Head of caudate nucleus (tissue), 42 donors: ENCODE data around the gene ADPRH.
"Not testable (repeated sequence)": the region's sequence is repeated elsewhere in the genome, so short reads cannot be mapped to it uniquely, and the experiment has no call there.

ENCODE experiments used
- DNase-seq, 42 donors: peaks; one replicate each; pipeline versions ENCODE4 v3.0.0 to v3.0.0-alpha.2; 2020 to 2021; ENCODE audit warnings: mixed read lengths in 7 of 42
- intact Hi-C: fragments of 100-400 bp; cut with DNase I; formaldehyde crosslinking; loops from one replicate; pipeline ENCODE4 v1.15.0; 2022

ADPRH gene

GRCh38 chr3:119579366-119580066 lies at the start of gene ADPRH:
ADPRH (plus strand) TSS chr3:119579492; CDS start chr3:119582170, 2,678 bp downstream.
- intact Hi-C loops = no loop called here
- peak in 39 of 42 donors; percentile 16 to 68 (median 43) for DNase-seq

DNA sequence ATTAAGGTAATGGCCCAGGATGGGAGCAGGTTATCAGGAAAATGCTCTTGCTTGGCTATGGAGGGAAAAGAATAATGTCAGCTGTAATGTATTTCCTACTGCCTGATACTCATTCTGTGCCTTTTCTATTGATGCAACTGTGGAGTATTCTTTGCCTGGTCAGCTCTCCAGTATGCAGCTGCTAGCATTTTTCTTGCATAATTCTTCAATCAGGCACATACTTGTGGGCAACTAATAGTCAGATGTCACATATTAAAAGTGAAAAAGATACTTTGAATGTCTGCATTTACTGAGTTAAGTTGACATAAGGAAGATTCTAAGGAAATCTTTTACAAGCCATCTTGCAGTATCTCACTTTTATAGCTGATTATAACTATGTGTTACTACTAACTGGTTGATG lies 49.4 kb upstream of the ADPRH start:
- no peak for DNase-seq

DNA sequence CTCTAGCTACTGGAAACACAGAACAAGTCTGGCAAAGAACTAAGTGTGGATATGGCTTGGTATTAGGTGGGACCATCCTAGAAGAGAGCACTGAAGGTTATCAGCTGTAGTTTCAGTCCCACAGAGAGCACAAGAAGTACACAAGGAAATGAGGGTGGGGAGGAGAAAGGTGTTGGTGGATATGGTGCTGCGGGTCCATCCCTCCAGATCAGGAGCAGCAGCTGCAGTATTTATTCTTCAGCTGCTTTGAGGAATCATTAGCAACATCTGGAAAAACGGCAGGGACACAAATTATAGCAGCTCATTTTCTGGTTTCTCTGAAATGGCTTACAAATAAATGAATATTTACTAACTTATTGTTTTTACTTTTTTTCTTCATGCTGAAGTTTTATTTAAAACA lies 48.8 kb upstream of the ADPRH start:
- DNase-seq = no peak
- intact Hi-C loops = no loop called here

More for the DNA sequence above, 49.4 kb upstream of the ADPRH start:
- intact Hi-C loops = no loop called here

- intact Hi-C loops = no loop called here
- no peak for DNase-seq
Observed at GRCh38 chr3:119531151-119531550, 48.1 kb upstream of the ADPRH start.

GRCh38 chr3:119534296-119534695 lies 45.0 kb upstream of the ADPRH start:
- intact Hi-C loops = no loop called here
- no peak for DNase-seq

GRCh38 chr3:119536757-119537156 lies 42.5 kb upstream of the ADPRH start:
- intact Hi-C loops = no loop called here
- DNase-seq = no peak

DNA sequence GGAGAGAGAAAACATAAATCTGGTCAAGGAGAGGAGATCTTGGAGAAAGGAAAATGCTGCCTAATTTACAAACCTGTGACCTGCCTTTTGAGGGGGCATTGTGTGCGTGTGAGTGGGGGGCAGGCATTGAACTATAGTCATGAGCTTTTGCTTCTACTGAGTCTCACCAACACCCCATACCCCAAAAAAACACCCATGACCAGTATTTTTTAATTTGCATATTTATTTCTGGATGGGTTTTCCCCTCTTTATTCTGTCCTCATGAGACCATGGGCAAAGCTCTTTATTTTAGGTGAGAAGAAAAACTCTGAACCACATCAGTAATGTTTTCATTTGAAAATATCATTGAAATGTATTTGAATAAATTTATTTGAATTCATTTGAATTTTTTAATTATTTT lies 40.5 kb upstream of the ADPRH start:
- intact Hi-C loops = no loop called here
- no peak for DNase-seq

DNA sequence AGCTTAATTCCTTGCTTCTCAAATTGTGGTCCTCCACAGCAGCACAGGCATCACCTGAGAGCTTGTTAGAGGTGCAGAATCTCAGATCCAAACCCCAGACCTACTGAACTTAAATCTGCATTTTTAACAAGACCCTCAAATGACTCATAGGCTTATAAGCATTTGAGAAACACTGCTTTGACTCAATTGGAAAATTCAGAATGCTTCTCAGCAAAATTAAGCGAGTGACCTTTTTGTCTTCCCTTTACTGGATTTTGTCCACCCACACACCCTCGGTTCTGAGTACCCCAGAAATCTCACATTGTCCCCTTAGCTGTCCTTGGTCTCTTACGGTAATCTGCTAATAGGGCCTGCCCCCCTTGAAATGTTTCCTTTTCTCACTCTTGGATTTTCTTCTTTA lies 37.7 kb upstream of the ADPRH start:
- intact Hi-C loops = no loop called here
- DNase-seq = no peak

DNA sequence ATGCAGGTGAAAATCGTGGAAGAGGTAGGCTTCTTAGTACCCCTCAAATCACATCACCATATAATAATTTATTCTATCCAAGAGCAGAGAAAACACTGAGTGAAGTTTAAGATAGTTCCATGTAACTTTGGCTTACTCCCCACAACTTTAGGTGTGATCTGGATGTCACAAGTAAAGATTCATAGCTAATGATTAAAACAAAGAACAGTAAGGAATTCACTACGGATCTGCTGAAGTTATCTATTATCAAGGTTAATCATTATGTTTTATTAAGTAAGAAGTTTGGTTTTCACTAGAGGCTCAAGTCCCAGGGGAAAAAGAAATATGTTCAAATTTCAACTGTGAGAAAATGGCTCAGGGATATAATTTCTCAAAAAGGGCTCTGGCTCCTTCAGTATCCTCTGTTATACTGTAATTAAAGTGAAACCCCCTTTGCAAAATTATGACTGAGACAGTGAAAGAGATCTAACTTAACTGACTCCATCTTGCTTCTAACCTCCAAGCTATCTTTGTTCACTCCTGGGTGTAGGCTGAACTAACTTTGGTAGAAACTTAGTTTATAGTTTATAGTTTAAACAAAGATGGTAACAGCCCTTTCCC lies 37.0 kb upstream of the ADPRH start:
- no peak for DNase-seq
- intact Hi-C loops = no loop called here

- intact Hi-C loops = no loop called here
- DNase-seq = no peak
Observed at GRCh38 chr3:119543147-119543546, 36.1 kb upstream of the ADPRH start.

DNA sequence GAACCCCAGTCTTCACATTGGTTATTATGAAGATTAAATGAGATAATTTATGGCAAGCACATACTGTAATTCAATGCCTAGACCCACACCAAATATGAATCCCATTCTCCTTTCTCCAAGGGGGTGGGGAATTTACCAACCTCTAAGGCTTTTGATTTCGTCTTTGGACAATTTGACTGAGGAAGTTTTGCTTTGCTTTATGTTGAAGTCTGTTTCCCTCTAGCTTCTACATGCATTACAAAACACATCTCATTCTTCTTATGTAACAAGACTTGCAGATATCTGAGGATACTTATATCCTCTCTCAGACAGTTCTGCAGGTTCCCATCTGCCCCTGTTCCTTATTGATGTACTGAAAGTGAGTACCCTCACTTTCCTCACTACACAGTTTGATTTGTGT lies 32.1 kb upstream of the ADPRH start:
- intact Hi-C loops = no loop called here
- no peak for DNase-seq

GRCh38 chr3:119548341-119548740 lies 31.0 kb upstream of the ADPRH start:
- DNase-seq = no peak
- intact Hi-C loops = no loop called here

GRCh38 chr3:119550192-119550910 lies 28.9 kb upstream of the ADPRH start:
- no peak for DNase-seq
- intact Hi-C loops = no loop called here

DNA sequence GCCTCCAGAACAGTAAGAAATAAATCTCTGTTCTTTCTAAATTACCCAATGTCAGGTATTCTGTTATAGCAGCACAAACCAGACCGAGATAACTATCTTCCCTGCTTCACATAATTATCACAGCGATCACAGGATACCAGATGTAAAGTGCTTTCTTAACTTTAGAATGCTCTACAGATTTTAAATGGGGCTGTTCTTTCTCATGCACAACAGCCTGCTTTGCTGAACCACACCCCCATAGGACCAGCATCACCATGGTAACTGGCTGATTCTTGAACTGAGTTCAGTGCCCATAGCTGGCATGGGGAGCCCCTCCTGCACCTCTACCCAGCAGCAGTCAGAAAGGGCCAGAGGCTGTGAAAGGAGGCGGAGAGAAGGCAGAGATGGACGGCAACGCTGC lies 27.7 kb upstream of the ADPRH start:
- intact Hi-C loops = no loop called here
- no peak for DNase-seq

DNA sequence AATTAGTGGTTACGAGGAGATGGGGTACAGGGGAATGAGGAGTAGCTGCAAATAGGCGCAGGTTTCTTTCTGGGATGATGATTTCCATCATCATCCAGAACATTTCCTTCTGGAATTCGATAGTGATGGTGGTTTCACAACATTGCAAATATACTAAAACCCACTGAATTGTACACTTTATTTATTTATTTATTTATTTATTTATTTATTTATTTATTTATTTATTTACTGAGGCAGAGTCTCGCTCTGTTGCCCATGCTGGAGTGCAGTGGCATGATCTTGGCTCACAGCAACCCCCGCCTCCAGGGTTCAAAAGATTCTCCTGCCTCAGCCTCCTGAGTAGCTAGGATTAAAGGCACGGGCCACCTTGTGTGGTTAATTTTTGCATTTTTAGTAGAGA lies 26.4 kb upstream of the ADPRH start:
- DNase-seq, intact Hi-C loops: not testable (repeated sequence)

DNA sequence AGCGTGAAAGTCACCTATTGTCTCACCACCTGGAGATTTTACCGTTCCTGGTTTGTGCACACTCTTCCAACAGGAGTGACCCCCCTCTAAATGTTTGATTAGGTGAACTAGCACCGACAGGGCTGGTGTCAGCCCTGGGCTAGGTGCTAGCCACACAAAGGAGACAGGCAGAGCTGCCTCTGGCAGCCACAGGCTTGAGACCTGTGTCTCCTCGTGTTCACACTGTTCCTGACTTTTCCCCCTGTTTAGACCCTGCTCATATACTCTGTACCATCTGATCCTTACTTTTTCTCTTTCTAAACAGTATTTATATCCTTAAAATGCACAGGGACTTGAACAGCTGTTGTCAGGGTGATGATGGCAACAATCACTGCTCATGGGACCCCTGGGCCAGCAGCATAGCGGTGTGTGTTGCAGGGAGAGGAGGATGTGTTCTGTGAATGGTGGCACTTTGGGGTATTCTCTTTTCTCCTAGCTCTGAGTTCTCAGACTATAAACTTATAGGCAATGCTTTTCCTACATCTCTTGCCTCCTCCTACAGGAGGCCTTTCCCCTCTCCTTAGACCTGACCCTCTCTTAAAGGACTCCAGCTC lies 25.4 kb upstream of the ADPRH start:
- DNase-seq = no peak
- intact Hi-C loops = no loop called here

- intact Hi-C loops = no loop called here
Observed at GRCh38 chr3:119555309-119555735, 24.0 kb upstream of the ADPRH start.

DNA sequence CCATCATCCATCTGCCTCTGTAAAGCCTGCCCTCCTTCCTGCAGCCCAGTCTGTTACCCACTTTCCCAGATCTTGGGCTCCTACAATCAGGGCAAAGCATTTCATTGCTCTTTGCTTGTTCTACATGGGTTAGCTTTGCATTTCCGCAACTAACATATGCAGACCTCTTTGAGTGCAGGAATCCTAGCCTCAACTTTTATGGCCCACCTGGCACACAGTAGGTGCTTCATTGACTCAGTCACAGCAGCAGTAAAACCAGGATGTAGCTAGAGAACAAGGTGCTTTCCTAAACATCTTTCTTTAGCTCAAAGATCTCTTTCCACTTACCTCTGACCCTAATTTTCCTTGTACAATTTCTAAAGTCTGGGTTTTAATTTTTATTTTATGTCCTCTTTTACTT lies 23.4 kb upstream of the ADPRH start:
- intact Hi-C loops = no loop called here
- DNase-seq = no peak

More at GRCh38 chr3:119555309-119555735, 24.0 kb upstream of the ADPRH start:
- DNase-seq = peak in 7 of 42 donors; percentile 8 to 45 (median 18)

DNA sequence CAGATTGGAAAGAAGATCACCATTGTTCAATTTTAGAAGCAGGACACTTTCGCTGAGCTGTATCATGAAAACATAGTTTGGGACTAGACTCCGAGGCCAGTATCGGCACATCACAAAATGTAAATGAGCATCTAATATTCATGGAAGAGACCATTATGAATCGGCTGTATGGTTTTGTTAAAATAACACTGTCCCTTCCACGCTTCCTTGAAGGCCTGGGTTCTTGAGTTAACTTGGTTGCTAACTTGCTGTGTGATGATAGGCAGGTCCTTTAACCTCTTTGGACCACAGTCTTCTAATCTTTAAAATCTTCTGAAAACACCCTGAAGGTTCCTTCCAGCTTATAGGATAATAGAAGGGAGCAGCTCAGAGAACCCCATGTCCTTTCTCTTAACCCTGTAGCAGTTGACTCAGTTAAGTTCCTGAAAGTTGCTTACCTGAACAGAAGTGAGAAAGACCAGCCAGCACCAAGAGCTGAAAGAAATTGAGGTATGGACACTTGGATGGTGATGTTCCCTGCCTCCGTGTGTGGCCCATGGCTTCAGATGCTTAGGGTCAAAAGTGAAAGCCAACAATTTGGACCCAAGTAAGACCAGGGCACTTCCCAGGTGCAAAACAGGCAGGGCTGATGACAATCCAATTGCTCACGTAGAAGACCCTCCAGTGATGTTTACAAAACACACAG lies 22.0 kb upstream of the ADPRH start:
- intact Hi-C loops = no loop called here
- no peak for DNase-seq
